CD8-positive, alpha-beta memory T cell (primary cell): ENCODE data around the gene ZNF865. TPM values are rescaled to one million over a fixed set of nuclear protein-coding genes. Genes with fewer than 3 reads are reported as not detected.
"Not testable (repeated sequence)": the region's sequence is repeated elsewhere in the genome, so short reads cannot be mapped to it uniquely, and the experiment has no call there.

Experiments
- CTCF ChIA-PET: fragments of 350-600 bp; sonication (Branson Sonifier 250); formaldehyde crosslinking; loops from one replicate; lab custom pipeline; 2021; ENCODE audit warnings: antibody characterized with exemption; lab: Charles Lee
- POLR2A ChIA-PET: fragments of 350-600 bp; sonication (Branson Sonifier 250); formaldehyde crosslinking; loops from one replicate; lab custom pipeline; 2021; ENCODE audit warnings: antibody characterized with exemption; lab: Charles Lee
- DNase-seq, 5 donors: peaks; one replicate each; pipeline versions ENCODE4 v3.0.0 to v3.0.0-alpha.2; 2020 to 2022; ENCODE audit warnings: mixed read lengths in 1 of 5
- H3K27ac ChIP-seq: one replicate; pipeline ENCODE4 v1.7.0; 2013; ENCODE audit warnings: low read depth, mild to moderate bottlenecking, low read length, moderate library complexity
- H3K27me3 ChIP-seq: 2 replicates; pipeline ENCODE4 v1.7.0; 2013; ENCODE audit warnings: low read length, mild to moderate bottlenecking; ENCODE audit not compliant: insufficient read depth, poor library complexity, severe bottlenecking
- H3K36me3 ChIP-seq: 2 replicates; pipeline ENCODE4 v1.7.0; 2013; ENCODE audit warnings: mild to moderate bottlenecking, low read length, moderate library complexity; ENCODE audit not compliant: insufficient read depth
- H3K4me1 ChIP-seq: 2 replicates; pipeline ENCODE4 v1.7.0; 2013; ENCODE audit warnings: mild to moderate bottlenecking, low read length, moderate library complexity; ENCODE audit not compliant: insufficient read depth
- H3K4me3 ChIP-seq: 2 replicates; pipeline ENCODE4 v1.7.0; 2013; ENCODE audit warnings: mild to moderate bottlenecking, low read length
- H3K9me3 ChIP-seq: 2 replicates; pipeline ENCODE4 v1.7.0; 2013; ENCODE audit warnings: mild to moderate bottlenecking, low read length
- H3K27ac Mint-ChIP-seq, 8 donors: one replicate each; pipeline ENCODE4 v1.8.0; 2020 to 2021; ENCODE audit warnings: mixed read lengths in 8 of 8, mild to moderate bottlenecking in 6 of 8, inconsistent platforms in 3 of 8, moderate library complexity in 3 of 8
- H3K27me3 Mint-ChIP-seq, 2 donors: one replicate each; pipeline ENCODE4 v1.8.0; 2020 to 2021; ENCODE audit warnings: mixed read lengths in 2 of 2, mild to moderate bottlenecking in 1 of 2, moderate library complexity in 1 of 2
- H3K36me3 Mint-ChIP-seq, 3 donors: one replicate each; pipeline ENCODE4 v1.8.0; 2020 to 2021; ENCODE audit warnings: mixed read lengths in 3 of 3, inconsistent platforms in 1 of 3, mild to moderate bottlenecking in 1 of 3
- H3K4me1 Mint-ChIP-seq, 3 donors: one replicate each; pipeline ENCODE4 v1.8.0; 2020 to 2021; ENCODE audit warnings: mixed read lengths in 3 of 3, inconsistent platforms in 1 of 3, mild to moderate bottlenecking in 1 of 3
- H3K4me3 Mint-ChIP-seq, 7 donors: one replicate each; pipeline ENCODE4 v1.8.0; 2020 to 2021; ENCODE audit warnings: mixed read lengths in 7 of 7, mild to moderate bottlenecking in 6 of 7, moderate library complexity in 4 of 7, inconsistent platforms in 2 of 7
- H3K9me3 Mint-ChIP-seq, 5 donors: one replicate each; pipeline ENCODE4 v1.8.0; 2020 to 2022; ENCODE audit warnings: mixed read lengths in 5 of 5, mild to moderate bottlenecking in 3 of 5, moderate library complexity in 2 of 5, inconsistent platforms in 1 of 5
- polyA plus RNA-seq: library from polyadenylated mRNA; unstranded; fragments of 300-500 nt; fragmentation: Illumina TruSeq; gene quantifications from one replicate; pipeline ENCODE4 v1.2.3, GENCODE V29; 2021
- total RNA-seq, 2 experiments: library from RNA; stranded (reverse); gene quantifications; one replicate each; pipeline ENCODE4 v1.2.3, GENCODE V29; 2021

Gene ZNF865
- total RNA-seq (10 to 100 TPM; 12.7 to 15.3 TPM), polyA plus RNA-seq (0.21 TPM)

DNA sequence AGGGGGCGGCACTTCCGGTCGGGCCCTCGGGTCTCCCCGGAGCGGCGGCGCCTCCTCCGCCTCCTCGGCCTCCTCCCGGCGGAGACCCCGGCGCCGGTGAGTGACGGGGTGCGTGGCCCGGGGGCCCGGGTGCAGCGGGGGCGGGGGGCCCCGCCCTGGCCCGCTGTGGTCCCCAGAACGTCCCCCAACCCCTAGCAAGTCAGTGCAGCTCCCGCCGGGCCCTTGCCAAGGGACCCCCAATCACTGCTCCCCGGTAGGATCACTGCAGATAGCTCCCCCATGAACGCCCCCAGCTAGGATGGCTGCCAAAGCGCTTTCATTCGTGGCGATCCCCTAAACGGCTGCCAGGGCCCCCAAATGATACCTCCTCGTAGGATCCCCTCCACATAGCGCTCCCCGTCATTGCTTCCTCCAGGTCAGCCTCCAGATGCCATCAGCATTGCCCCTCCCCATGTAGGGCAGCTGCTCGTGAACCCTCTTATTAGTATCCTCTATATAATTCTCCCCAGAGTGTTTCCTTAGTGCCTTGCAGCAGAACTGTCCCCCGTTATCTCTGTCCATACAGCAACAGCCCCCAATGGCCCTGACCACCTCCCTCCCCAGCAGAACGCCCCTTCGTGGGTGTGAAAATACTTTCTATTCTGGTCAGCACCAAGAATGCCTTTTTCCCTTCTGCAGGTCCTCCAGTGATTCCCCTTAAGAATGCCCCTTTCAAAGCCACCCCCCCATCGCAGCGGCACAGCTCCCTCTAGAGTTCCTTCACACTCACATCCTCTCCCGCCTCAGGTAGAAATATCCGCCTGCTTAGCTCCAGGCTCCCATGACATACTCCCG is at the start of gene ZNF865:
ZNF865 (plus strand) TSS at position 11 of the 834 bp plus-strand sequence. CDS start 7,972 bp downstream, outside the sequence.
- H3K27me3 ChIP-seq: no peaks in the 10 kb centered on the region
- CTCF ChIA-PET: interaction anchor here (0.5 to 3.3 kb wide), 21 partner anchors 8 to 424 kb away, joined by 3 to 67 read pairs (median 7); partner anchors contain the start of genes U2AF2 and ZNF784
- peak within 1 kb of the TSS; percentile 80 for H3K27ac ChIP-seq
- H3K4me1 Mint-ChIP-seq: peaks cover 48 to 72% (median 70%) of the 10 kb centered on the region in 3 donors
- peak within 1 kb of the TSS; percentile 92 to 99 (median 96) for H3K27ac Mint-ChIP-seq
- peaks cover 4 to 49% (median 8%) of the 10 kb centered on the region in 3 donors for H3K36me3 Mint-ChIP-seq
- peaks cover 32% of the 10 kb centered on the region for H3K4me1 ChIP-seq
- no peaks in the 10 kb centered on the region for H3K27me3 Mint-ChIP-seq
- H3K9me3 Mint-ChIP-seq: no peaks in the 10 kb centered on the region
- H3K9me3 ChIP-seq: no peaks in the 10 kb centered on the region
- POLR2A ChIA-PET: interaction anchor here (0.8 to 2.0 kb wide), 4 partner anchors 19 to 49 kb away, joined by 3 to 9 read pairs (median 4); partner anchors contain the start of gene ZNF784
- DNase-seq: peak; percentile 62 to 79 (median 67)
- H3K4me3 Mint-ChIP-seq: peak within 1 kb of the TSS; percentile 89 to 97 (median 90)
- peaks cover 6% of the 10 kb centered on the region for H3K36me3 ChIP-seq
- H3K4me3 ChIP-seq: peak within 1 kb of the TSS; percentile 83

- Mint-ChIP-seq H3K27ac (no peak overlapping the region), H3K4me3 (no peak overlapping the region), H3K27me3 (peaks cover 22 to 25% of the 10 kb centered on the region in 2 donors), H3K36me3 (no peaks in the 10 kb centered on the region), H3K4me1 (no peaks in the 10 kb centered on the region), H3K9me3 (peaks cover 0 to 8% (median 0%) of the 10 kb centered on the region in 5 donors)
- H3K36me3 ChIP-seq: no peaks in the 10 kb centered on the region
- ChIA-PET CTCF (no interaction called here), POLR2A (no interaction called here)
- no peaks in the 10 kb centered on the region for H3K9me3 ChIP-seq
- H3K4me1 ChIP-seq: no peaks in the 10 kb centered on the region
- no peaks in the 10 kb centered on the region for H3K27me3 ChIP-seq
- H3K27ac ChIP-seq: no peak overlapping the region
- DNase-seq: no peak
- no peak overlapping the region for H3K4me3 ChIP-seq
Observed at GRCh38 chr19:55559684-55560083, 45.8 kb upstream of the ZNF865 start.

- H3K9me3 ChIP-seq: no peaks in the 10 kb centered on the region
- POLR2A ChIA-PET: no interaction called here
Observed at GRCh38 chr19:55563261-55563690, 42.2 kb upstream of the ZNF865 start.

DNA sequence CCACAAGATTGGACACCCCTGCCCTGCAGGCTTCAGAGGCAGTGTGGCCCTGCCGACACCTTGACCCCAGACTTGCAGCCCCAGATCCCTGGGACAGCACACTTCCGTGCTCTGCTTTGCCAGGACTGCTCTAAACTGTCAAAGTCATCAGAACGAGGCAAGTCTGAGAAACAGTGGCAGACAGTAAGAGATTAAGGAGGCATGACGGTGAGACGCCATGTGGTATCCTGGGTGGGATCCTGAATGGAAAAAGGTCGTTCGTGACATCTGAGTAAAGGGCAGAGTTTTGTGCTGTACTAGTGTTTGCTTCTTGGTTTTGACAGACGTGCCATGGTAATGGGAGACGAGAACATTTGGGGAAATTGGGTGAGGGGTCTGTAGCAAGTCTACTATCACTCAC is 38.6 kb upstream of the ZNF865 start:
- POLR2A ChIA-PET: no interaction called here
- CTCF ChIA-PET: no interaction called here
- Histone ChIP-seq H3K4me1 (no peaks in the 10 kb centered on the region), H3K9me3 (no peaks in the 10 kb centered on the region), H3K36me3 (no peaks in the 10 kb centered on the region), H3K4me3 (no peak overlapping the region), H3K27ac (no peak overlapping the region), H3K27me3 (no peaks in the 10 kb centered on the region)
- Mint-ChIP-seq H3K36me3 (no peaks in the 10 kb centered on the region), H3K4me1 (no peaks in the 10 kb centered on the region), H3K4me3 (no peak overlapping the region), H3K27ac (no peak overlapping the region), H3K9me3 (no peaks in the 10 kb centered on the region), H3K27me3 (peaks cover 10 to 18% of the 10 kb centered on the region in 2 donors)
- no peak for DNase-seq

More at GRCh38 chr19:55563261-55563690, 42.2 kb upstream of the ZNF865 start:
- no peak overlapping the region for H3K4me3 Mint-ChIP-seq
- peaks cover 24 to 33% of the 10 kb centered on the region in 2 donors for H3K27me3 Mint-ChIP-seq
- no peaks in the 10 kb centered on the region for H3K36me3 Mint-ChIP-seq
- Histone ChIP-seq H3K36me3 (no peaks in the 10 kb centered on the region), H3K27me3 (no peaks in the 10 kb centered on the region), H3K4me3 (no peak overlapping the region), H3K4me1 (no peaks in the 10 kb centered on the region), H3K27ac (no peak overlapping the region)
- peak overlapping the region in 1 of 8 donors; percentile 58 for H3K27ac Mint-ChIP-seq
- no peak for DNase-seq
- no peaks in the 10 kb centered on the region for H3K4me1 Mint-ChIP-seq
- CTCF ChIA-PET: no interaction called here
- H3K9me3 Mint-ChIP-seq: peaks cover 0 to 8% (median 0%) of the 10 kb centered on the region in 5 donors

- Histone ChIP-seq H3K27me3 (no peaks in the 10 kb centered on the region), H3K27ac (no peak overlapping the region), H3K36me3 (no peaks in the 10 kb centered on the region), H3K4me1 (no peaks in the 10 kb centered on the region), H3K4me3 (no peak overlapping the region), H3K9me3 (no peaks in the 10 kb centered on the region)
- no peaks in the 10 kb centered on the region for H3K4me1 Mint-ChIP-seq
- no peak for DNase-seq
- CTCF ChIA-PET: no interaction called here
- no peaks in the 10 kb centered on the region for H3K9me3 Mint-ChIP-seq
- no peak overlapping the region for H3K27ac Mint-ChIP-seq
- POLR2A ChIA-PET: no interaction called here
- H3K27me3 Mint-ChIP-seq: peaks cover 11 to 18% of the 10 kb centered on the region in 2 donors
- H3K36me3 Mint-ChIP-seq: no peaks in the 10 kb centered on the region
- H3K4me3 Mint-ChIP-seq: no peak overlapping the region
Observed at GRCh38 chr19:55567708-55568328, 37.6 kb upstream of the ZNF865 start.

- CTCF ChIA-PET: interaction anchor here (0.7 kb wide), 1 partner anchor 36 kb away, joined by 4 read pairs; no protein-coding TSS in a partner anchor
- H3K27me3 ChIP-seq, H3K4me3 ChIP-seq, H3K27ac ChIP-seq, POLR2A ChIA-PET, H3K4me1 ChIP-seq, H3K36me3 ChIP-seq, H3K27ac Mint-ChIP-seq, DNase-seq, H3K36me3 Mint-ChIP-seq, H3K4me3 Mint-ChIP-seq, H3K9me3 Mint-ChIP-seq, H3K9me3 ChIP-seq, H3K4me1 Mint-ChIP-seq: not testable (repeated sequence)
- peaks cover 9 to 14% of the 10 kb centered on the region in 2 donors for H3K27me3 Mint-ChIP-seq
Observed at GRCh38 chr19:55569477-55569876, 36.0 kb upstream of the ZNF865 start.

DNA sequence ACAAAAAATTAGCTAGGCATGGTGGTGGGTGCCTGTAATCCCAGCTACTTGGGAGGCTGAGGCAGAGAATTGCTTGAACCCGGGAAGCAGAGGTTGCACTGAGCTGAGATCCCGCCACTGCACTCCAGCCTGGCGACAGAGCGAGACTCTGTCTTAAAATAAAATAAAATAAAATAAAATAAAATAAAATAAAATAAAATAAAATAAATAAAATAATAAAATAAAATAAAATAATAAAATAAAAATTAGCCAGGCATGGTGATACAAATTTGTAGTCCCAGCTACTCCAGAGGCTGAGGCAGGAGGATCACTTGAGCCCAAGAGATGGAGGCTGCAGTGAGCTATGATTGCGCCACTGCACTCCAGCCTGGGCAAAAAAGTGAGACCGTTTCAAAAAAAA is 31.5 kb upstream of the ZNF865 start:
- H3K27me3 ChIP-seq, H3K27me3 Mint-ChIP-seq, H3K4me3 ChIP-seq, H3K4me1 Mint-ChIP-seq, H3K27ac ChIP-seq, DNase-seq, H3K9me3 Mint-ChIP-seq, H3K36me3 ChIP-seq, H3K4me1 ChIP-seq, H3K4me3 Mint-ChIP-seq, POLR2A ChIA-PET, H3K36me3 Mint-ChIP-seq, H3K9me3 ChIP-seq, H3K27ac Mint-ChIP-seq: not testable (repeated sequence)
- CTCF ChIA-PET: interaction anchor here (0.7 to 1.5 kb wide), 2 partner anchors 27 to 70 kb away, joined by 3 to 4 read pairs; no protein-coding TSS in a partner anchor

- ChIA-PET CTCF (no interaction called here), POLR2A (no interaction called here)
- no peak overlapping the region for H3K27ac Mint-ChIP-seq
- peaks cover 0 to 2% of the 10 kb centered on the region in 2 donors for H3K27me3 Mint-ChIP-seq
- Histone ChIP-seq H3K4me1 (peaks cover 13% of the 10 kb centered on the region), H3K36me3 (no peaks in the 10 kb centered on the region), H3K27ac (no peak overlapping the region), H3K4me3 (no peak overlapping the region), H3K27me3 (no peaks in the 10 kb centered on the region), H3K9me3 (no peaks in the 10 kb centered on the region)
- no peak for DNase-seq
- H3K9me3 Mint-ChIP-seq: peaks cover 0 to 4% (median 0%) of the 10 kb centered on the region in 5 donors
- peaks cover 16 to 20% (median 19%) of the 10 kb centered on the region in 3 donors for H3K4me1 Mint-ChIP-seq
- peaks cover 10 to 15% (median 11%) of the 10 kb centered on the region in 3 donors for H3K36me3 Mint-ChIP-seq
- peak overlapping the region; percentile 2 to 81 (median 57) for H3K4me3 Mint-ChIP-seq
Observed at GRCh38 chr19:55576746-55577145, 28.7 kb upstream of the ZNF865 start.
